Panc1 (cell line): ENCODE data around the gene SERHL2. TPM values are rescaled to one million over a fixed set of nuclear protein-coding genes. Genes with fewer than 3 reads are reported as not detected.

Experiments used
- ATAC-seq: fragments of 200-7000 bp; cut with Tn5 transposase; 2 replicates; pipeline ENCODE4 v1.9.1; 2020; ENCODE audit warnings: mild to moderate bottlenecking, moderate library complexity
- BruUV-seq: library from RNA; stranded (reverse); fragments of 400-500 nt; replicated peaks from 2 replicates; lab custom pipeline; 2021; lab: Mats Ljungman, UMichigan
- CTCF ChIA-PET: fragments of 300-600 bp; sonication (Branson Sonifier 250); formaldehyde crosslinking; loops from one replicate; lab custom pipeline; 2022; ENCODE audit warnings: antibody characterized with exemption; lab: Charles Lee
- POLR2A ChIA-PET: fragments of 300-600 bp; sonication (Branson Sonifier 250); formaldehyde crosslinking; loops from one replicate; lab custom pipeline; 2022; ENCODE audit warnings: antibody characterized with exemption; lab: Charles Lee
- DNase-seq: peaks from one replicate; pipeline ENCODE4 v3.0.0-alpha.2; 2010; ENCODE audit warnings: low read depth, low spot score
- H3K27ac ChIP-seq: 2 replicates; pipeline ENCODE4 v1.5.1; 2011; ENCODE audit warnings: mild to moderate bottlenecking, low read length, inconsistent platforms
- H3K27me3 ChIP-seq: fragments of 200-500 bp; sonication (Bioruptor generic); 2 replicates; pipeline ENCODE4 v1.6.0; 2014; ENCODE audit warnings: low read length, inconsistent platforms; ENCODE audit not compliant: control insufficient read depth, insufficient read depth
- H3K36me3 ChIP-seq: fragments of 200-500 bp; sonication (Bioruptor generic); 2 replicates; pipeline ENCODE4 v1.5.1; 2014; ENCODE audit warnings: inconsistent platforms, mild to moderate bottlenecking, low read length, moderate library complexity; ENCODE audit not compliant: control insufficient read depth, insufficient read depth
- H3K4me1 ChIP-seq: 2 replicates; pipeline ENCODE4 v1.5.1; 2011; ENCODE audit warnings: inconsistent platforms, mild to moderate bottlenecking, low read length, moderate library complexity; ENCODE audit not compliant: control insufficient read depth, insufficient read depth
- H3K4me3 ChIP-seq, 2 experiments: 2 replicates each; pipeline ENCODE4 v1.5.1; 2011 to 2012; ENCODE audit warnings: low read depth in 2 of 2, low read length in 2 of 2, mild to moderate bottlenecking in 2 of 2, inconsistent platforms in 1 of 2, moderate library complexity in 1 of 2
- H3K9me3 ChIP-seq: fragments of 200-500 bp; sonication (Bioruptor generic); 2 replicates; pipeline ENCODE4 v1.5.1; 2014; ENCODE audit warnings: low read depth, mild to moderate bottlenecking, inconsistent platforms, low read length, moderate library complexity; ENCODE audit not compliant: control insufficient read depth, insufficient read depth
- CTCF ChIP-seq: fragments of 450-650 bp; IDR thresholded peaks from 2 replicates; pipeline ENCODE4 v1.5.1; 2017; ENCODE audit warnings: mild to moderate bottlenecking
- POLR2AphosphoS5 ChIP-seq: IDR thresholded peaks from 2 replicates; pipeline ENCODE4 v1.6.1; 2012; ENCODE audit warnings: mild to moderate bottlenecking, low read depth, low read length, moderate library complexity
- REST ChIP-seq, 2 experiments: IDR thresholded peaks; 2 replicates each; pipeline ENCODE4 v1.6.1; 2011 to 2012; ENCODE audit warnings: low read depth in 2 of 2, control low read depth in 1 of 2, low read length in 1 of 2, mild to moderate bottlenecking in 1 of 2, moderate library complexity in 1 of 2; ENCODE audit not compliant: insufficient read depth in 1 of 2
- SIN3A ChIP-seq: IDR thresholded peaks from 2 replicates; pipeline ENCODE4 v1.6.1; 2012; ENCODE audit warnings: low read depth, mild to moderate bottlenecking, low read length, moderate library complexity, borderline replicate concordance; ENCODE audit not compliant: insufficient read depth
- TCF7L2 ChIP-seq: IDR thresholded peaks from 2 replicates; pipeline ENCODE4 v1.6.1; 2011; ENCODE audit warnings: mild to moderate bottlenecking, low read depth, low read length, inconsistent platforms
- in situ Hi-C: cut with HindIII; loops from 2 replicates; pipeline ENCODE4 v1.10.0; 2016; ENCODE audit warnings: low sequenced_read_pairs, low pct_unique_long_range_greater_than_20kb
- intact Hi-C: fragments of 100-400 bp; cut with micrococcal nuclease; formaldehyde crosslinking; loops from one replicate; pipeline ENCODE4 v1.10.0; 2022; ENCODE audit not compliant: unreplicated experiment
- total RNA-seq: library from RNA; stranded (reverse); gene quantifications from one replicate; pipeline ENCODE4 v1.2.1, GENCODE V29; 2021; ENCODE audit not compliant: unreplicated experiment

The SERHL2 gene
- total RNA-seq, 1 experiment from 2014 or later, result 1.6 TPM

GRCh38 chr22:42621505-42622002 lies 67.8 kb downstream of the SERHL2 start:
- in situ Hi-C loops, result no loop called here
- no peak overlapping the region for H3K4me3 ChIP-seq
- H3K36me3 ChIP-seq, result no peaks in the 10 kb centered on the region
- H3K9me3 ChIP-seq, result no peaks in the 10 kb centered on the region
- no TSS peak for BruUV-seq
- H3K4me1 ChIP-seq, result peaks cover 5% of the 10 kb centered on the region
- peak; percentile 93 for TF ChIP-seq CTCF
- no peak for TF ChIP-seq REST (IDR thresholded peaks at IDR 0.05; ENCODE audit: insufficient read depth in 1 of 2, low read depth in 2 of 2, low read length in 1 of 2)
- CTCF ChIA-PET, result interaction anchor here (0.6 to 0.8 kb wide), 3 partner anchors 11 to 429 kb away, joined by 4 to 6 read pairs (median 5); no protein-coding TSS in a partner anchor
- DNase-seq (no peak), ATAC-seq (peak; percentile 82)
- POLR2A ChIA-PET, result no interaction called here
- H3K27ac ChIP-seq, result no peak overlapping the region
- intact Hi-C loops, result no loop called here
- no peaks in the 10 kb centered on the region for H3K27me3 ChIP-seq

- Histone ChIP-seq H3K27ac (no peak overlapping the region), H3K4me3 (no peak overlapping the region), H3K9me3 (no peaks in the 10 kb centered on the region), H3K27me3 (no peaks in the 10 kb centered on the region), H3K4me1 (peaks cover 5% of the 10 kb centered on the region), H3K36me3 (no peaks in the 10 kb centered on the region)
- DNase-seq, result no peak
- ChIA-PET CTCF (interaction anchor here (0.6 kb wide), 1 partner anchor 44 kb away, joined by 3 read pairs; no protein-coding TSS in a partner anchor), POLR2A (no interaction called here)
- BruUV-seq, result no TSS peak
- no peak for TF ChIP-seq POLR2AphosphoS5
- TF ChIP-seq SIN3A, result no peak
- TF ChIP-seq REST (IDR thresholded peaks at IDR 0.05; ENCODE audit: insufficient read depth in 1 of 2, low read depth in 2 of 2, low read length in 1 of 2), result no peak
- no peak for TF ChIP-seq TCF7L2
- no peak for TF ChIP-seq CTCF
- in situ Hi-C loops, result no loop called here
- ATAC-seq, result no peak
- intact Hi-C loops, result no loop called here
Measured at GRCh38 chr22:42622061-42622710, 68.4 kb downstream of the SERHL2 start.
